AG04449 (cell line): ENCODE measurements around the gene PLD1.

Experiments
- CTCF ChIA-PET: fragments of 350-600 bp; formaldehyde crosslinking; extraction: SDS; loops from one replicate; lab custom pipeline; 2021; ENCODE audit warnings: antibody characterized with exemption; lab: Yijun Ruan, JAX
- POLR2A ChIA-PET: fragments of 400-600, 350-600 bp; formaldehyde crosslinking; extraction: SDS; loops from one replicate; lab custom pipeline; 2020; ENCODE audit warnings: antibody characterized with exemption, inconsistent platforms; lab: Yijun Ruan, JAX
- DNase-seq: peaks from one replicate; pipeline ENCODE4 v3.0.0-alpha.2; 2010; ENCODE audit warnings: low read depth, low spot score
- H3K4me3 ChIP-seq: 2 replicates; pipeline ENCODE4 v1.5.1; 2011; ENCODE audit warnings: low read depth, mild to moderate bottlenecking, control low read depth, low read length
- TF ChIP-seq, protein P1 (sequence below): IDR thresholded peaks from one replicate; pipeline ENCODE4 v1.5.1; 2011; ENCODE audit warnings: mild to moderate bottlenecking, moderate library complexity, low read length, control low read depth, inconsistent platforms; ENCODE audit not compliant: insufficient read depth; ENCODE audit errors: missing control alignments

Gene PLD1

DNA sequence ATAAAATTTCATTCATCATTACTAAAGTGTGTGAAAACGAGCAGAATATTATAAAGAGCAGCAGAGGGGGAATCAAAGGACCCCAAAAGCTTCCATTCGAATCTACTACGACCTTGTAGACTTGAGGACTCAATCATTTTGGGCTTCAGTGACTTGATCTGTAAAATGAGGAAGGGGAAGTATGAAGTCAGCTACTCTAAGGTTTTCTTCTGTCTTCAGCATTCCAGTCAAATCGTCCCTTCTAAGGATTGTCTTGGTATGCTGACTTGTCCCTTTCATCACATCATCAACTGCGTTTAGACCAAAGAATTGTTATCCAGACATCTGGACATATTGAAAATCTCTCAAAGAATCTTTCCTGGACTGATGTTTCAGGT, 44.8 kb downstream of the PLD1 start:
- no peak for DNase-seq
- ChIA-PET POLR2A (no interaction called here), CTCF (interaction anchor here (1.1 to 2.0 kb wide), 4 partner anchors 10 to 121 kb away, joined by 3 to 5 read pairs (median 4); no protein-coding TSS in a partner anchor)
- TF ChIP-seq, protein P1, sequence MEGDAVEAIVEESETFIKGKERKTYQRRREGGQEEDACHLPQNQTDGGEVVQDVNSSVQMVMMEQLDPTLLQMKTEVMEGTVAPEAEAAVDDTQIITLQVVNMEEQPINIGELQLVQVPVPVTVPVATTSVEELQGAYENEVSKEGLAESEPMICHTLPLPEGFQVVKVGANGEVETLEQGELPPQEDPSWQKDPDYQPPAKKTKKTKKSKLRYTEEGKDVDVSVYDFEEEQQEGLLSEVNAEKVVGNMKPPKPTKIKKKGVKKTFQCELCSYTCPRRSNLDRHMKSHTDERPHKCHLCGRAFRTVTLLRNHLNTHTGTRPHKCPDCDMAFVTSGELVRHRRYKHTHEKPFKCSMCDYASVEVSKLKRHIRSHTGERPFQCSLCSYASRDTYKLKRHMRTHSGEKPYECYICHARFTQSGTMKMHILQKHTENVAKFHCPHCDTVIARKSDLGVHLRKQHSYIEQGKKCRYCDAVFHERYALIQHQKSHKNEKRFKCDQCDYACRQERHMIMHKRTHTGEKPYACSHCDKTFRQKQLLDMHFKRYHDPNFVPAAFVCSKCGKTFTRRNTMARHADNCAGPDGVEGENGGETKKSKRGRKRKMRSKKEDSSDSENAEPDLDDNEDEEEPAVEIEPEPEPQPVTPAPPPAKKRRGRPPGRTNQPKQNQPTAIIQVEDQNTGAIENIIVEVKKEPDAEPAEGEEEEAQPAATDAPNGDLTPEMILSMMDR = no peak
- H3K4me3 ChIP-seq = no peak overlapping the region

DNA sequence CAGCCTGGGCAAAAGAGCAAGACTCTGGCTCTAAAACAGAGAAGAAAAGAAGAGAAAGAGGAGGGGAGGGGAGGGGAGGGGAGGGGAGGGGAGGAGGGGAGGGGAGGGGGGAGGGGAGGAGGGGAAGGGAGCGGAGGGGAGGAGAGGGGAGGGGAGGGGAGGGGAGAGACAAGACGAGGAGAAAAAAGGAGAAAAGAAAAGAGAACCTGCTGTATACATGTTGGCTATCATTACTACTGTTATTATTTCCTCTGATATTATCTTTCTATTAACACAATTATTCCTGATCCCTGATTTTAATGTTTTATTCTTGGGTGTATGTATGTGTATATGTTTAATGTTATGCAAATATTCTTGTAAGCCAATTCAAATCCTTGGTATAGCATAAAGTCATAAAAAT, 46.9 kb downstream of the PLD1 start:
- CTCF ChIA-PET = interaction anchor here (2.9 kb wide), 1 partner anchor 9 kb away, joined by 40 read pairs; no protein-coding TSS in a partner anchor
- TF ChIP-seq, protein P1 = no peak
- no peak for DNase-seq
- POLR2A ChIA-PET = no interaction called here
- H3K4me3 ChIP-seq = no peak overlapping the region

DNA sequence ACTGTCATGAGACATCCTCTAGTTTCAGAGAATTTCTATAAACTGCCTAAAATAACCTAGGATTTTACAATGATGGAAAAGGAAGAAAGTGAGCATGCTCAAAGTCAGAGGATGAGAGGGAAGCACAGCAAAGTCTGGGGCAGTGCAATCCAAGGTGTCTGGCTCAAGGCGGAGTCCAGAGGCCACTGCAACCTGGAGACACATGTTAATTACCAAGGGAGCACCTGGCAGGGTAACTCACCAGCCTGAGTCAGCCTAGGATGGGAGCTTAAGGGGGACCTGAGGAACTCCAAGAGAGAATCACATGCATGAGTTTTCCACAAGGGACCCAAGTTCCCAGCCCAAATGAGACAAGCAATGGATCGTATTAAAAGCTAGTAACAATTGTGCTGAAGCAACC, 49.8 kb downstream of the PLD1 start:
- DNase-seq = no peak
- TF ChIP-seq, protein P1 = no peak
- POLR2A ChIA-PET = no interaction called here
- CTCF ChIA-PET = interaction anchor here (0.9 to 11.6 kb wide), 2 partner anchors 11 to 12 kb away, joined by 4 to 90 read pairs; no protein-coding TSS in a partner anchor
- no peak overlapping the region for H3K4me3 ChIP-seq

DNA sequence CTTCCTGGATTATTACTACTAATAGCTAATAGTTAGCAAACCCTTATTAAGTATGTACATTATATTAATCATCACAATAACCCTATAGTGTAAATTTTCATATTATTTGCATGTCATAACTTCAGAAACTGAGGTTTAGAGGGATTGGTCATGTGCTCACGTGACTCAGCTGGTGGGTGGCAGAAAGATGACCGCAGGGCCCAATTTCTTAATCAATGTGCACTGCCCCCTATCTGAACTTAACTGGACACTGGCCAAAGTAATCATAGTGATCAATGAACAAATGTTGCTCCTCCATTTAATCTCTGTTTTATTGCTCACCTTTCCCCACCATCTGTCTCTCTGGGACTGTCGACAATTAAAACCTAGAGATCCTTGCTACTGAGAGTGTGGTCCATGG, 52.2 kb downstream of the PLD1 start:
- TF ChIP-seq, protein P1 = no peak
- no peak for DNase-seq
- POLR2A ChIA-PET = no interaction called here

DNA sequence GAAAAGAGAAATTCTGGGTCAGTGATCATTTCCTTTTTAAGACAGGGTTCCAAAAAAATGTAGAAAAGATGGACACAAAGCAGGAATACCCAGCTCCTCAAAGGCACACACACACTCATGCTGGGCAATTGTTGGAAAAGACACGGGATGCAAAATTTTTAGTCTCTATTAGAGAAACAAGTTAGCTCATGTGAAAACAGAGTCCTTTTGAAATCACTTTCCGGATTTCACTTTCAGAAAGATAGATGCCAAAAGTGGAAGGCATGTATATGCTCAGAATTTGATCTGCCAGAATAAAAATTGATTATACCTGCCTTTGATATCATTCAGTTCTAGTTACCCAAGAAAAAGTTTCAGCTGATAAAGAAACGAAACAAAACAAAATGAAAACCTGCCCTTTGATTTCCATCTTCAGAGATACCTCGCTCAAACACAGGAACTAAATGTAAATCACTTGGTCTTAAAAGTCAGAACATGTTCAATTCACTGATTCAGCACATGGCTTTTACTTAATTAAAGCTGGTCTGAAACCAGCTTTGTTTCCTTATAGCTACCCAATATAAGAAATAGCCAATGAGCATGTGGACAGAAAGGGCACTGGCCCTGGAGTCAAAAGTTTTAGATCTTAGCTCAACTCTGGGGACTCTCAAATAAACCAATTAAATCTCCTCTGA, 52.8 kb downstream of the PLD1 start:
- ChIA-PET POLR2A (no interaction called here), CTCF (interaction anchor here (1.2 to 11.6 kb wide), 4 partner anchors 8 to 111 kb away, joined by 3 to 90 read pairs (median 4); no protein-coding TSS in a partner anchor)
- DNase-seq = no peak
- TF ChIP-seq, protein P1 = no peak
- H3K4me3 ChIP-seq = no peak overlapping the region

More for the DNA sequence above, 52.2 kb downstream of the PLD1 start:
- CTCF ChIA-PET = interaction anchor here (1.2 to 11.6 kb wide), 5 partner anchors 9 to 144 kb away, joined by 3 to 90 read pairs (median 4); no protein-coding TSS in a partner anchor
- no peak overlapping the region for H3K4me3 ChIP-seq

DNA sequence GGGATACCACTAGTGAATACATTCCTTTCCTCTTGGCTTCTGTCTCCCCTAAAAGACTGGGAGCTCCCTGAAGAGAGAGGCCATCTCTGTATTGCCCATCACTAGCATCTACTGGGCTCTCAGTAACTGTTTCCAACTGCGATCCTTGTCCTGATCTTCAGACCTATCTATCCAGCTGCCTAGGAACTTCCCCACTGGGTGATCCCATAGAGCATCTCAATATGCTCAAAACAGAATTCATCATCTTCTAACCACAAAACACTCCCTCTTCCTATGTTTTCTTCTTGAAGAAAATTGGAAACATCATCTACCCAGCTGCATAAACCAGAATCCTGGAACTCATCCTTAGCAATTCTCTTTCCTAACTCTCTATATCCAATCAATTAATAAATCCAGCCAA, 54.6 kb downstream of the PLD1 start:
- no peak overlapping the region for H3K4me3 ChIP-seq
- POLR2A ChIA-PET = no interaction called here
- CTCF ChIA-PET = interaction anchor here (1.4 to 11.6 kb wide), 3 partner anchors 10 to 109 kb away, joined by 4 to 90 read pairs (median 5); no protein-coding TSS in a partner anchor
- TF ChIP-seq, protein P1 = no peak
- DNase-seq = no peak
